C4-2B (cell line): ENCODE measurements around the gene RALGPS2.
A peak's percentile ranks its signal among the peaks of the same experiment; 100 is the strongest.

ENCODE experiments used
- H3K27ac ChIP-seq: fragments of 450-650 bp; 2 replicates; pipeline ENCODE4 v1.5.1; 2017
- CTCF ChIP-seq: fragments of 450-650 bp; conservative IDR thresholded peaks from 2 replicates; pipeline ENCODE4 v1.5.1; 2017; ENCODE audit warnings: mild to moderate bottlenecking
- ZFX ChIP-seq: fragments of 450-650 bp; IDR thresholded peaks from 2 replicates; pipeline ENCODE4 v1.6.1; 2017

RALGPS2 gene

DNA sequence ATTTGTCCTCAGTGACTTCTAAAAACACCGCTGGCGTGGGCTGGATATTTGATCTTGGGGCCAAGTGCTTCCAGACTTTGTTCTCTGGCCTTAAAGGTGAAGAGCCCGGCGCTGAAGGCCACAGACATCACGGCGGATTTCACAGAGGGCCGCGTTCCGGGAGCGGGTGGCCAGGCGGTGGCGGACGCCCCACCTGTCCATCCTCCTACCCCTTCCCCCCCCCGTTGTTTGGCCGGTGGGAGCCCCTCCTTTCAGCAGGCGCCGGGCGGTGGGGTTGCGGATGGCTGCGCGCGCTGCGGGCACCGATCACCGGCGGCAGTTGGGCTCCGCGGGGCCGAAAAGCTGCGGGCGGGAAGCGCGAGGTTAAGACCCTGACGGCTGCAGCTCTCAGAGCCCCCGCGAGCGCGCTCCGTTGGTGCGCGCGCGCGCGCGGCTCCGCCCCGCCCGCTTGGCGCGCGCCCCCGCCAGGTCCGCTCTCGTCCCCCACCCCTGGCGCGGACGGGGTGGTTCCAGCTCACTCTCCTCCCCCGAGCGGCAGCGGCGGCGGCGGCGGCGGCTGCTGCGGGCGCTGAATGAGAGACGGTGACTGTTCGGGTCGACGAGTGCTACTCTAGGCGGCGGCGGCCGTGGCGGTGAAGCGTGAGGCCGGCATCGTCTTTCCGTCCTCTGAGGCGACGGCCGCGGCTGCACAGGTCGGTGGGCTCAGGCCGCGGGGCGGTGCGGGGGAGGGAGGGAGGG, at the start of gene RALGPS2:
TSS of gene RALGPS2 (plus strand) at position 517 of the 738 bp plus-strand sequence. CDS start 51,521 bp downstream, outside the sequence.
- peak within 1 kb of the TSS; percentile 72 for H3K27ac ChIP-seq

GRCh38 chr1:178679237-178679636, 45.8 kb upstream of the RALGPS2 start:
- no peak for TF ChIP-seq ZFX
- no peak for TF ChIP-seq CTCF
- no peak overlapping the region for H3K27ac ChIP-seq

More for the DNA sequence above, at the start of gene RALGPS2:
- TF ChIP-seq ZFX (no peak), CTCF (no peak)

GRCh38 chr1:178682429-178682828, 42.6 kb upstream of the RALGPS2 start:
- TF ChIP-seq CTCF (no peak), ZFX (no peak)
- no peak overlapping the region for H3K27ac ChIP-seq

DNA sequence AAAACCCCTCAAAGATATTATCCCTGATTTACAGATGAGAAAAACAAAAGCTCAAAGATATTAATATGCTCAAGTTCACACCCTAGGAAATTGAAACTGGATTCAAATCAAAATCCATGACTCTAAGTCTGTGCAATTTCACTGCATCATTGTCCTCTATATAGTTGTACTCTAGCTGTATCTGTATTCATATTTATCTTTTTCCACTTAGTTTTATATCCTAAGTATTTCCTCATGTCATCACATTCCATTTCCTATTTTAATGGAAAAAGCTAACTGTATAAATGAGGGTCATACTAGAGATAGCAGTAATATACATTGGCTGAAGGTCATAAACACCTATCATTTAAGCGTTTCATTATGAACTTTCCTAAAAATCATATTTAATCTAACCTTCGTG, 42.2 kb upstream of the RALGPS2 start:
- H3K27ac ChIP-seq, result no peak overlapping the region
- TF ChIP-seq CTCF (no peak), ZFX (no peak)

- no peak for TF ChIP-seq CTCF
- TF ChIP-seq ZFX, result no peak
- no peak overlapping the region for H3K27ac ChIP-seq
These were observed 41.8 kb upstream of the RALGPS2 start for GRCh38 chr1:178683291-178683690.

GRCh38 chr1:178684111-178684510, 40.9 kb upstream of the RALGPS2 start:
- H3K27ac ChIP-seq, result no peak overlapping the region

More at GRCh38 chr1:178684111-178684510, 40.9 kb upstream of the RALGPS2 start:
- TF ChIP-seq ZFX, result no peak
- TF ChIP-seq CTCF, result no peak
